NCI-H1436 (cell line): Measurements from ENCODE around the gene ZNF646.
"Not testable (repeated sequence)": the region's sequence is repeated elsewhere in the genome, so short reads cannot be mapped to it uniquely, and the experiment has no call there.

ENCODE experiments used
- DNase-seq: peaks from one replicate; lab custom pipeline; 2025; lab: John Stamatoyannopoulos, UW

The ZNF646 gene

GRCh38 chr16:31083981-31084380 is 9.8 kb downstream of the ZNF646 start:
- DNase-seq: no peak

GRCh38 chr16:31084584-31085302 is 10.5 kb downstream of the ZNF646 start:
- DNase-seq: no peak

- DNase-seq: no peak
Measured at GRCh38 chr16:31085411-31085810, 11.2 kb downstream of the ZNF646 start.

DNA sequence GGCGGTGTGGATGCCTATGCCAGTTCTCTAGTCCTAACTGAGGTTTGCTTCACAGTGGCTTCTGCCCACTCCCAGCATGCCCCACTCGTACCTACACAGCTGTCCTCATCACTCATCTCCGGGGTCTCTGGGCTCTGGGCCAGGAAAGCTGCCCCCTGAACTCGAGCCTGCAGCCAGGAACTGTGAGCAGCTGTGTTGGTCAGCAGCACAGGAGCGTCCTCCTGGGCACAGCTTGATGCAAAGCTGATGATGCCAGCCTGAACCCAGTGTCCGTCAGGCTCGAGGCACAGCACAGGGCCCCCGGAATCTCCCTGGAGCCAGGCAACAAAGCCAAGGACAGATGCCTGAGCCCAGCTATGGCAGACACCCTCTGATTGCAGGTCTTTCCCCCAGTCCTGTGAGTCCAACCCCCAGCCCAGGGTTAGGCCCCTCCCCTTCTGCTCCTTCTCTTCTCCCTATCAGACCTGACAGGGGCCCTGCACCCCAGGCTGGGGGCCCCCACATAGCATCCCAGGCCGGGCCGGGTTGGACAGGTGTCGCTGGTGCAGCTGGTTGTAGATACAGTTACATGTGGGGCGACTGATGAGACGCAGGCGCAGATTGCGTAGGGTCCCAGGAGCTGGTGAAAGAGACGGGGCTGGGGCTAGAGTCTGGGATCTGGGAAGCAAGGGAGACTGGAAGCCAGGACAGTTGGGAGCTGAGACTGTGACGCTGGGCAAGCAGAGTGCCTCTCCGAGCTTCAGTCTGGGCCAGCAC is 11.8 kb downstream of the ZNF646 start:
- DNase-seq: no peak

DNA sequence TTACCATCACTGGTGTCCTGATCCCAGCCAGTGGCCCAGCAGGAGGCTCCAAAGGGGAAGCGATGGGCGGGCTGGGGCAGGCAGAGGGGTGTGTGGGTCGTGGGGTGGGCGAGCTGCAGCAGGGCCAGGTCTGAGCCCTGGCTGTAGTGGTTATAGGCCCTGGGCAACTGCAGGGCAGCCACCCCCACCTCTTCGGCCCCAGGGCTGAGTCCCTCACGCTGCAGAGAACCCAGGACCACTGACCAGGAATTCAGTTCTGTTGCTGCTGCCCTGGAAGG is 12.3 kb downstream of the ZNF646 start:
- DNase-seq: no peak

GRCh38 chr16:31087481-31087880 is 13.3 kb downstream of the ZNF646 start:
- no peak for DNase-seq

- no peak for DNase-seq
Measured at GRCh38 chr16:31087971-31088370, 13.7 kb downstream of the ZNF646 start.

DNA sequence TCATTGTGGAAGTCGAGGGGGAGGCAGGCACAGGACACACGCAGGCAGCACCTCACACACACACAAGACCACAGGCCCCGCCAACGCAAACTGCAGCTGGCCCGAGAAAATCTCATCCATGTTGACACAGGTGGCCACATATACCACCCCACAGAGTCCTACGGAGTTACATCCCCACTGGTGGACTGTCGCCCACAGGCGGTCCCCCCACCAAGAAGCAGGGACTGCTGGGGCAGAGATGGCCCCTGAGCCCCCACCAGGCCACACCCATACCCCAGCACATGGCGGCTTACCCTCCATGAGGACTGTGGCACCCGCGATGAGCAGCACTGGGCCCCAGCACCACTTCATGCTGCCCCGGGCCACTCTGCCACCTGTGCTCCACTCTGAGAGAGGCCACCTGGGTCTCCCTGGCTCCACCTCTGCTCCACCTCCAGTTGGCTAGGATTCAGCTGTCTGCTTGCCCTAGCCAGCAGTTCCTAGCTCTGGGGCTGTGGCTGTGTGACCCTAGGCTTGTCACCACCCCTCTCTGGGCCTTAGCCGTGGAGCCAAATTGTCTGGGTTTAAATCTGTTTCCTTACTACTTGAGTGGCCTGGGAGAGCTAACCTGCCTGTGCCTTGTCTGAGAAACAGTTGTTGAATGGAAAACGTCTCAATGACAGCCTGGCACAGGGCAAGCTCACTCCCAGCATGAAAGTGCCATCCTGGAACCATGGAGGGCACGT is 14.4 kb downstream of the ZNF646 start, which contains the start of gene PRSS53:
TSS of gene PRSS53 (minus strand) at position 485 of the 725 bp plus-strand sequence. CDS start at position 351, 134 bp downstream.
- DNase-seq: no peak

GRCh38 chr16:31089199-31089598 is 15.0 kb downstream of the ZNF646 start:
- DNase-seq: no peak

DNA sequence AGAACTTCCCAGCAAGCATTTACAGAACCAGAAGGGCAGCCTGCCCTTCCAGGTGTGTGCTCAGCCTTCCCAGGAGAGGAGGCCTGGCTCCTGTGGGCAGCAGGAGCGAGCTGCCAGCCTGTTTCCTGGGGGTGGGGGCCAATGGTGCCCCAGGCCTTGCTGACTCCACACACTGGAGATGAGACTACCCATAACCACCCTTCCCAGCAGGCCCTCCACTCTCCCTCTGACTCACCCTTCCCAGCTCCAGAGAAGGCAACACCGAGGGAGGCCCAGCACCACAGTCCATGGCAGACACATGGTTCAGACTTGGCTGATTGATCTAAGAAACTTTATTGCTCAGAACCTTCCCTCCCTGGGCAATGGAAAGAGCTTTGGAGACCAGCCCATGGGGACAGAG is 16.3 kb downstream of the ZNF646 start:
- no peak for DNase-seq

DNA sequence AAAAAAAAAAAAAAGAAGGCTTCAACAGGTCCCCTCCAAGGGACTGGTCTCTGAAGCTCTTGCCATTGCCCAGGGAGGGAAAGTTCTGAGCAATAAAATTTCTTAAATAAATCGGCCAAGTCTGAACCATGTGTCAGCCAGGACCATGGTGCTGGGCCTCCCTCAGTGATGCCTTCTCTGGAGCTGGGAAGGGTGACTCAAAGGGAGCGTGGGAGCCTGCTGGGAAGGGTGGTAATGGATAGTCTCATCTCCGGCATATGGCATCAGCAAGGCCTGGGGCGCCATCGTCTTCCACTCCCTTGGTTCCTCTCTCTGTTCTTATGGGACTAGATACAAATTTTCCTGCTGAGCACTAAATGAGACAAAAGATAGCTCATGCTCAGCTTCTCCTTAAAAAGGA is 18.1 kb downstream of the ZNF646 start:
- DNase-seq: no peak

- DNase-seq: no peak
Measured at GRCh38 chr16:31093132-31093703, 19.0 kb downstream of the ZNF646 start.

DNA sequence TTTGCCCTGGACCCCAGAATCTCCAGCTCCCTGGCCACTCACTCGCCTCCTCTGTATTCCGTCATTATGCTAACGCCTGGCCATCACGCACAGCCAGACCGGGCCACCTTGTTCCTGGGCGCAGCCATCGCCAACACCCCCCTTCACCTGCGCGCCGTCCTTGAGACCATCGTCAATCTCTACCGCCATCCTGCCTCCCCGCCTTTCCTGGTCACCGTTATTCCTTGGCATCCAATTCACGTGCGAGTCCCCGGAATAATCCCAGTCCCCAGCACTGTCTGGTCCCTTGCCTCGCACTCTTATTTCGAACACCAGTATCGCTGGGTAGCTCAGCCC is 19.8 kb downstream of the ZNF646 start:
- no peak for DNase-seq

GRCh38 chr16:31094424-31095120 is 20.4 kb downstream of the ZNF646 start, which contains the start of gene VKORC1:
Gene VKORC1, minus strand, starts transcription at chr16:31094797. Its CDS starts 68 bp downstream, at chr16:31094729.
- peak; percentile 94 for DNase-seq

GRCh38 chr16:31099860-31100638 is 25.8 kb downstream of the ZNF646 start:
- DNase-seq: no peak

- not testable (repeated sequence) for DNase-seq
Measured at GRCh38 chr16:31100876-31101641, 26.8 kb downstream of the ZNF646 start.

DNA sequence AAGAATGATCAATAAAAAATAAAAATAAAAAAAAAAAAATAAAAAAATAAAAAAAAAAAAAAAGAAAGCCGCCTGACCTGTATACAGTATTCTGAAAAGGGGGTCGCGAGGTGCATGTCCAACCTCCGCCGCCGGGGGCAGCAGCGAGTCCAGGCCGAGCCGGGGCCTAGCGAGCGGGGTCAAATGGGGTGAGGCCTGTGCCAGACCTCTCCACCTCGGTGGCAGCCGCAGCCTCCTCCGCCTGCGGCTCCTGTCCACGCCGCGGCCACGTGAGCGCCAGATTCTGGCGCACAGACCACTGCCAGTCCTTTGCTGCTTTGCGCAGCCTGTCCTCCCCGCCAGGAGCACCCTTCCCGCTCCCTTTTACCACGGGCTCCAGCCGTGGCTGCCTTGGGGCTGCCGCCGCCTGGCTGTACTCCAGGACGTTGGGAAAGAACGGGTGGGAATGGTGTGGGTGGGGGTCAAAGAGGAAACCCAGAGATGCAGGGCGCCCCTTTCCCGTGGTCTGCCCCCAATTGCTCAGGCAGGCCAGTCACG is 31.5 kb downstream of the ZNF646 start:
- DNase-seq: no peak

- DNase-seq: no peak
Measured at GRCh38 chr16:31106509-31107464, 32.6 kb downstream of the ZNF646 start.

GRCh38 chr16:31107465-31107867 is 33.2 kb downstream of the ZNF646 start:
- no peak for DNase-seq
